Left colon (tissue), 2 donors: Measurements from ENCODE around the gene BTBD2. TPM values are rescaled to one million over a fixed set of nuclear protein-coding genes. Genes with fewer than 3 reads are reported as not detected.
"Not testable (repeated sequence)": the region's sequence is repeated elsewhere in the genome, so short reads cannot be mapped to it uniquely, and the experiment has no call there.

ENCODE experiments used
- ATAC-seq: fragments of 200-7000 bp; cut with Tn5 transposase; one replicate; pipeline ENCODE4 v1.9.1; 2020; ENCODE audit warnings: mild to moderate bottlenecking, moderate library complexity
- DNase-seq, 2 donors: peaks; one replicate each; pipeline ENCODE4 v3.0.0-alpha.2; 2020
- intact Hi-C, 2 donors: fragments of 100-400 bp; cut with DNase I in 1 of 2; cut with micrococcal nuclease in 1 of 2; formaldehyde crosslinking; loops; one replicate each; pipeline versions ENCODE4 v1.11.2 to v1.14.0; 2022; cut with DNase I, micrococcal nuclease
- total RNA-seq, 2 donors: library from RNA; stranded (reverse); fragmentation: NEBNext Ultra II Directional; extraction: Animal tissue kit (Norgen Biotek cat#: 25700); gene quantifications; one replicate each; pipeline ENCODE4 v1.2.1, GENCODE V29; 2021
- donor health status: DM: no; HTN: no; CAD: no.
- donor health status: DM: yes; HTN: yes; CAD: no.

Gene BTBD2
- total RNA-seq, 2 donors from 2014 or later = 73.1 to 73.7 TPM

- ATAC-seq (peak; percentile 77), DNase-seq (peak in 1 of 2 donors; percentile 59)
- intact Hi-C loops = no loop called here
Measured at GRCh38 chr19:1992759-1993260, 22.7 kb downstream of the BTBD2 start.

GRCh38 chr19:1991018-1991913, 24.2 kb downstream of the BTBD2 start:
- no peak for ATAC-seq
- intact Hi-C loops = no loop called here

GRCh38 chr19:1990230-1991017, 25.1 kb downstream of the BTBD2 start:
- no peak for DNase-seq
- intact Hi-C loops = no loop called here
- ATAC-seq = no peak

More at GRCh38 chr19:1991018-1991913, 24.2 kb downstream of the BTBD2 start:
- no peak for DNase-seq

- ATAC-seq (no peak), DNase-seq (no peak)
- intact Hi-C loops = no loop called here
Measured at GRCh38 chr19:1989513-1990229, 25.8 kb downstream of the BTBD2 start.

- intact Hi-C loops, ATAC-seq, DNase-seq: not testable (repeated sequence)
Measured at GRCh38 chr19:1988464-1988863, 27.1 kb downstream of the BTBD2 start.

- intact Hi-C loops = no loop called here
- DNase-seq (no peak), ATAC-seq (peak; percentile 4)
Measured at GRCh38 chr19:1987197-1988187, 28.0 kb downstream of the BTBD2 start.

GRCh38 chr19:1986357-1987162, 29.0 kb downstream of the BTBD2 start:
- DNase-seq (no peak), ATAC-seq (peak; percentile 17)
- intact Hi-C loops = no loop called here

GRCh38 chr19:1985588-1986356, 29.7 kb downstream of the BTBD2 start:
- ATAC-seq = peak; percentile 23
- no peak for DNase-seq

GRCh38 chr19:1984357-1984756, 31.2 kb downstream of the BTBD2 start:
- intact Hi-C loops = no loop called here
- ATAC-seq = no peak
- DNase-seq = no peak

More at GRCh38 chr19:1985588-1986356, 29.7 kb downstream of the BTBD2 start:
- intact Hi-C loops = no loop called here

GRCh38 chr19:1981253-1981652, 34.3 kb downstream of the BTBD2 start:
- no peak for DNase-seq
- no peak for ATAC-seq
- intact Hi-C loops = no loop called here

- no peak for ATAC-seq
- DNase-seq = no peak
- intact Hi-C loops = no loop called here
Measured at GRCh38 chr19:1980809-1981181, 34.7 kb downstream of the BTBD2 start.

- DNase-seq = no peak
- no peak for ATAC-seq
Measured at GRCh38 chr19:1980091-1980808, 35.3 kb downstream of the BTBD2 start.

GRCh38 chr19:1979642-1980041, 35.9 kb downstream of the BTBD2 start:
- ATAC-seq (no peak), DNase-seq (no peak)
- intact Hi-C loops = no loop called here

More at GRCh38 chr19:1980091-1980808, 35.3 kb downstream of the BTBD2 start:
- intact Hi-C loops = no loop called here

- ATAC-seq (no peak), DNase-seq (no peak)
- intact Hi-C loops = no loop called here
Measured at GRCh38 chr19:1979017-1979416, 36.5 kb downstream of the BTBD2 start.

- intact Hi-C loops = no loop called here
Measured at GRCh38 chr19:1978346-1978894, 37.1 kb downstream of the BTBD2 start.

More at GRCh38 chr19:1978346-1978894, 37.1 kb downstream of the BTBD2 start:
- DNase-seq (no peak), ATAC-seq (no peak)
